ENCODE data around the gene GRHL3.

Gene GRHL3

DNA sequence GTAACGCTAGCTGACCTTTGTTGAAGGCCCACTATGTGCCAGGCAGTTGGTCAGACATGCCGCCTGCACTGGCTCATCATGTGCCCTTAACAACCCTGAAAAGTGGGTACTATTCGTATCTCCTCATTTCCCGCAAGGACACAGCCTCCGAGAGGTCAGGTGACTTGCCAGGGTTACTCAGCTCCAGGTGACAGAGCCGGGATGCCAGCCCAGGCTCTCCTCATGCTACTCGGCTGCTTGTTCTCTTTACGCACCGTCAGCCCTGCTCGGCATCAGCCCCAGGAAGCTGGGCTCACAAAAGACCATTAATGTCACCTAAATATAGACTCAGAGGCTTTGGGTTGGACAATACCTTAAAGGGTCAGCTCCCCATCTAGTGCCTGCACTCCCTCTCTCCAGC is 29.0 kb downstream of the GRHL3 start:
- Histone ChIP-seq H3K27me3 (ENCODE audit: low read depth, low read length) (no peaks in the 10 kb centered on the region), H3K36me3 (ENCODE audit: control insufficient read depth in 1 of 2, insufficient read depth in 2 of 2, low read length in 2 of 2) (no peaks in the 10 kb centered on the region), H3K9me3 (ENCODE audit: control insufficient read depth in 1 of 2, low read length in 2 of 2) (no peaks in the 10 kb centered on the region), H3K27ac (ENCODE audit: low read length) (no peak overlapping the region), H3K4me3 (ENCODE audit: low read depth in 1 of 2, low read length in 2 of 2) (no peak overlapping the region), H3K4me1 (ENCODE audit: control insufficient read depth in 1 of 2, insufficient read depth in 2 of 2, low read length in 2 of 2) (no peaks in the 10 kb centered on the region)

DNA sequence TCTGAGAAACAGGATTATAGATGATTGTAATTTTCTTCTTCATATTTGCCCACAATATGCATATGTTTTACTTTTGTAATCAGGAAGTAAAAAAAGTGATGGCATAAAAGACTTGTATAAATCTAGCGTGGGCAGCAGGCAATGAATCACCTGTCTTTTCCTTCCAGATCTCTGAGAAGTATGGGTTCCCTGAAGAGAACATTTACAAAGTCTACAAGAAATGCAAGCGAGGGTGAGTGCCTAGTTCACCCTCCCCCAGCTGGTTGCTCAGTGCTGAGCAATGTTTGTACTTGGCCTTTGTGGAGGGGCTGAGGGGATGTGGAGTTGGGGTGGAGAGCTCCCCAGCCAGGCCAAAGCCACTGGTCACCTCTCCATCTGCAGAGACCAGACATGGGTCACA is 30.7 kb downstream of the GRHL3 start:
- Histone ChIP-seq H3K9me3 (ENCODE audit: control insufficient read depth in 1 of 2, low read length in 2 of 2) (no peaks in the 10 kb centered on the region), H3K4me3 (ENCODE audit: low read depth in 1 of 2, low read length in 2 of 2) (no peak overlapping the region), H3K36me3 (ENCODE audit: control insufficient read depth in 1 of 2, insufficient read depth in 2 of 2, low read length in 2 of 2) (no peaks in the 10 kb centered on the region), H3K27me3 (ENCODE audit: low read depth, low read length) (no peaks in the 10 kb centered on the region), H3K27ac (ENCODE audit: low read length) (no peak overlapping the region), H3K4me1 (ENCODE audit: control insufficient read depth in 1 of 2, insufficient read depth in 2 of 2, low read length in 2 of 2) (no peaks in the 10 kb centered on the region)

DNA sequence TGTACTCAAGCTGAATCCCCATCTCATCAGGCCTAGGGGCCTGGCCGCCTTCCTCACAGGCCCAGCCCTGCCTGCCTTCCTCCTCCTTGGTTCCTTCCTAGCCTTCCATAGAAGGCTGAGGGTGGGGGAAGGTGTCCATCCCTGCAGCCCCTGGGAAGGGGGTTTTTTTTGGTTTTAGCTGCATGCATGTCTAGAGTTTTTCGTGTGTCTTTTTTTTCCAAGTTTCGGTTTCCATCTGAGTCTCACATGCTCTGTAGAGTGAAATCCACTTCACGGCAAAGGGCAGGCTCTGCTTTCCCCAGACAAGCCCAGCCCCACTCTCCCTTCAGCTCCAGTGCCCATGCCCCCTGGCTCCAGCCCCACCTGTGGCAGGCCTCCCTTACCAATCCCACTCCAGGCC is 32.1 kb downstream of the GRHL3 start:
- Histone ChIP-seq H3K4me3 (ENCODE audit: low read depth in 1 of 2, low read length in 2 of 2) (no peak overlapping the region), H3K4me1 (ENCODE audit: control insufficient read depth in 1 of 2, insufficient read depth in 2 of 2, low read length in 2 of 2) (no peaks in the 10 kb centered on the region), H3K36me3 (ENCODE audit: control insufficient read depth in 1 of 2, insufficient read depth in 2 of 2, low read length in 2 of 2) (no peaks in the 10 kb centered on the region), H3K27me3 (ENCODE audit: low read depth, low read length) (no peaks in the 10 kb centered on the region), H3K27ac (ENCODE audit: low read length) (no peak overlapping the region), H3K9me3 (ENCODE audit: control insufficient read depth in 1 of 2, low read length in 2 of 2) (no peaks in the 10 kb centered on the region)

DNA sequence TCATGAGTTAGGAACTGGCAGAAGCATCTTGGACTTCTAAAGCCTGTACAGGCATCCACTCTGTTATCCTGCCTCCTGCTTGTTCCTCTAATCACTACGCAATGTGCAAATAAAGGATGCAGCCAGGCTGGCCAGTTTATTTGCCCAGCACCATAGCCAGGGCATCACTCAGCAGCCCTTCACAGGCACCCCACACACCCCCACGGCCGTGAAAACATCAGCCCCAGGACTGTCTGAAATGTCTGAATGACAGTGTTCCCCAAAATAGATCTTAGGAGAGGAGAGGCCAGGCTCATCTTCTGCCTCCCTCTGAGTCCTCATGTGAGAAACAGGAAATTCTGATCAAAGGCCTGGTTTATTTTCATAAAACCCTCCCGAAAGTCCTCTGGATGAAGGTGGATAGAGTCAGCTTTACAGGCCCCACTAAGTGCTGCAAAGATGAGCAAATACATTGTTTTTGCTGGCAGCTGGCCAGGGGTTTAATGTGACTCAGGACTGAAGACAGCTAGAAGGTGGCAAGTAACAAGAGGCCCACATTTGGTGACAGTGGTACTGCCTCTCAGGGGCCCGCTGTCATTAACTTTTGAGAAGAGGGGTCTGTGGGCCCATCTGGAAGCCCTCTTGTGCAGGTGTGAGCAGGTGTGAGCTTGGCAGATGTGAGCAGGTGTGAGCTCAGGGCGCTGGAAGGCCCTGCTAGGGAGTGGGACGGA is 32.9 kb downstream of the GRHL3 start:
- H3K27ac ChIP-seq (ENCODE audit: low read length): no peak overlapping the region
- no peaks in the 10 kb centered on the region for H3K27me3 ChIP-seq (ENCODE audit: low read depth, low read length)
- H3K4me3 ChIP-seq (ENCODE audit: low read depth in 1 of 2, low read length in 2 of 2): no peak overlapping the region
- no peaks in the 10 kb centered on the region for H3K36me3 ChIP-seq (ENCODE audit: control insufficient read depth in 1 of 2, insufficient read depth in 2 of 2, low read length in 2 of 2)
- H3K9me3 ChIP-seq (ENCODE audit: control insufficient read depth in 1 of 2, low read length in 2 of 2): no peaks in the 10 kb centered on the region
- H3K4me1 ChIP-seq (ENCODE audit: control insufficient read depth in 1 of 2, insufficient read depth in 2 of 2, low read length in 2 of 2): no peaks in the 10 kb centered on the region

DNA sequence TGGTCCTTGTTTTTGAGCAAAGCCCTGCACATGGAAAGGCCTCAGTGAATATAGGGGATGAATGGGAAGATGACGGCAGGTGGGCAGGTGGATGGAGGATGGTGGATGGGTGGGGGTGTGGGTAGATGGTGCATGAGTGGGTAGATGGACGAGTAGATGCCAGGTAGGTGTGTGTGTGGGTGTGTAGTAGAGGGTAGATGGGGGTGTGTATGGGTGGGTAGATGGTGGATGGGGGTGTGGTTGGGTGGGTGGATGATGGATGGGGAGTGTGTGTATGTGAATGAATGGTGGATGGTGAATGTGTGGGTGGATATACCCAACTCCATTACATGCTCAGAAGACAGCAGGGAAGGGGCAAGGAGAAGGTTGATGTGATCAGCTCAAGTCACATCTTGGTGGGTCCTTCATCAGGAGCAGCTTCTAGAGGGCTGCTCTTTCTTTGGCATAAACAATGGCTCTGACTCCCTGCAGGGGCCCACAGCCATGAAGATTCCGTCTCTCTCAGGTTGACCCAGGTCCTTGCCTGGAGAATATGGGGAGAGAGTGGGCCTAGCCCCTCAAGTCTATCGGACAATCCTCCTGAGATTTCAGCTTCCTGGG is 34.2 kb downstream of the GRHL3 start:
- no peak overlapping the region for H3K4me3 ChIP-seq (ENCODE audit: low read depth in 1 of 2, low read length in 2 of 2)
- H3K27me3 ChIP-seq (ENCODE audit: low read depth, low read length): no peaks in the 10 kb centered on the region
- peaks cover 0 to 9% of the 10 kb centered on the region in 2 donors for H3K36me3 ChIP-seq (ENCODE audit: control insufficient read depth in 1 of 2, insufficient read depth in 2 of 2, low read length in 2 of 2)
- no peaks in the 10 kb centered on the region for H3K4me1 ChIP-seq (ENCODE audit: control insufficient read depth in 1 of 2, insufficient read depth in 2 of 2, low read length in 2 of 2)
- no peaks in the 10 kb centered on the region for H3K9me3 ChIP-seq (ENCODE audit: control insufficient read depth in 1 of 2, low read length in 2 of 2)
- H3K27ac ChIP-seq (ENCODE audit: low read length): no peak overlapping the region

DNA sequence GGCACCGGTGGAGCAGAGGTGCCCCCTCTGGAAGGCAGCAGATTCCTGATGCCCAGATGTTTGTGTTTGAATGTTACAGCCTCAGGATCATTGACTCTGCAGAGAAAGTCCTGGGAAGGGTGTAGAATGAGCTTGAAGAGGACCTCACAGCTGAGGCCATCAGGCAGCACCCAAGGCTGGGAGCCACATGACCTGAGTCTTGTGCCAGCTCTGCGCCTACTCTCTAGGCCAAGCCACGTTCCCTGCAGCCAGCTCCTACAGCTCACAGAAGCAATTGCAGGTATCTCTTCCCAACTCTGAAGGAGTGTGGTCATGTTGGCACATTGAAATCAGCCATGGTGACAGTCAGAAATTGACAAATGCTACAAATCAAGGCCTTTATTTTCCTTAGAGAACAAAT is 36.3 kb downstream of the GRHL3 start:
- peaks cover 0 to 11% of the 10 kb centered on the region in 2 donors for H3K36me3 ChIP-seq (ENCODE audit: control insufficient read depth in 1 of 2, insufficient read depth in 2 of 2, low read length in 2 of 2)

DNA sequence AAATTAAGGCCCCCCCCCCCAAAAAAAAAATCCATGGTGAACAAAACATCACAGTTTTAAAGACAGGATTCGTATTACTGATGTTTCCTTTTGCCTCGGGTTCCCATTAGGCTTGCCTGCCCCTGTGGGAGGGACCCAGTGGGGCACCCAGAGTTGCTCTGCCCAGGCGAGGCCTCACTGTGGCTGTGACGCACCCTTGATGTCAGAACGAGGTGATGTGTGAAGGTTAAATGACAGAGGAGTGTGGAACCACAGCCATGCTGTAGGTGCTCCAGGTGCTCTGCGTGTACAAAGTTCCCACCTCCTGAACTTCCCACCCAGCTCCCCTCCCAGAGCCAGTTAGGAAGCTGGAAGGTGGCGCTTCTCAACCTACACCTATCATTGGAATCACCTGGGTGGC is 37.9 kb downstream of the GRHL3 start:
- Histone ChIP-seq H3K9me3 (ENCODE audit: control insufficient read depth in 1 of 2, low read length in 2 of 2) (no peaks in the 10 kb centered on the region), H3K4me1 (ENCODE audit: control insufficient read depth in 1 of 2, insufficient read depth in 2 of 2, low read length in 2 of 2) (no peaks in the 10 kb centered on the region), H3K27ac (ENCODE audit: low read length) (no peak overlapping the region), H3K27me3 (ENCODE audit: low read depth, low read length) (no peaks in the 10 kb centered on the region), H3K36me3 (ENCODE audit: control insufficient read depth in 1 of 2, insufficient read depth in 2 of 2, low read length in 2 of 2) (peaks cover 0 to 11% of the 10 kb centered on the region in 2 donors), H3K4me3 (ENCODE audit: low read depth in 1 of 2, low read length in 2 of 2) (no peak overlapping the region)

More for the DNA sequence above, 36.3 kb downstream of the GRHL3 start:
- Histone ChIP-seq H3K27ac (ENCODE audit: low read length) (no peak overlapping the region), H3K27me3 (ENCODE audit: low read depth, low read length) (no peaks in the 10 kb centered on the region), H3K4me1 (ENCODE audit: control insufficient read depth in 1 of 2, insufficient read depth in 2 of 2, low read length in 2 of 2) (no peaks in the 10 kb centered on the region), H3K4me3 (ENCODE audit: low read depth in 1 of 2, low read length in 2 of 2) (no peak overlapping the region), H3K9me3 (ENCODE audit: control insufficient read depth in 1 of 2, low read length in 2 of 2) (no peaks in the 10 kb centered on the region)

DNA sequence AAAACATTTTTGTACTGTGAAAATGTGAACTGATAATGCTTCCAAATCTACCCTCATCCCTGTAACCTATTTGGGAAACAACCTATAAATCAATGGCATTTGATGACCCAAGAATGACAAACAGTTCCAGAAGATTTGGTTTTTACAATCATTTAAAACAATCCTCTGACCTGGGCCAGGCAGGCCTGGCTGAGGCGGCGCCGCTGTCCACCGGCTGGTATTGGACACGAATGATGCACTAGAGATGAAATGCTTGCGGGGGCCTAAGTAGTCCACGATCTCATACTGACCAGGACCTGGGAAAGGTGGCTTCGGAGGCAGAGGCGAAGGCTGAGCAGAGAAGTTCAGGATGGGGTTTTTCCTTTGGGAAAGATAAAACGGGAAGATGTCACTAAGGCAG is 41.5 kb downstream of the GRHL3 start:
- no peak overlapping the region for H3K4me3 ChIP-seq (ENCODE audit: low read depth in 1 of 2, low read length in 2 of 2)
- H3K27ac ChIP-seq (ENCODE audit: low read length): no peak overlapping the region
- no peaks in the 10 kb centered on the region for H3K27me3 ChIP-seq (ENCODE audit: low read depth, low read length)
- H3K36me3 ChIP-seq (ENCODE audit: control insufficient read depth in 1 of 2, insufficient read depth in 2 of 2, low read length in 2 of 2): peaks cover 0 to 11% of the 10 kb centered on the region in 2 donors
- H3K4me1 ChIP-seq (ENCODE audit: control insufficient read depth in 1 of 2, insufficient read depth in 2 of 2, low read length in 2 of 2): no peaks in the 10 kb centered on the region
- H3K9me3 ChIP-seq (ENCODE audit: control insufficient read depth in 1 of 2, low read length in 2 of 2): no peaks in the 10 kb centered on the region

DNA sequence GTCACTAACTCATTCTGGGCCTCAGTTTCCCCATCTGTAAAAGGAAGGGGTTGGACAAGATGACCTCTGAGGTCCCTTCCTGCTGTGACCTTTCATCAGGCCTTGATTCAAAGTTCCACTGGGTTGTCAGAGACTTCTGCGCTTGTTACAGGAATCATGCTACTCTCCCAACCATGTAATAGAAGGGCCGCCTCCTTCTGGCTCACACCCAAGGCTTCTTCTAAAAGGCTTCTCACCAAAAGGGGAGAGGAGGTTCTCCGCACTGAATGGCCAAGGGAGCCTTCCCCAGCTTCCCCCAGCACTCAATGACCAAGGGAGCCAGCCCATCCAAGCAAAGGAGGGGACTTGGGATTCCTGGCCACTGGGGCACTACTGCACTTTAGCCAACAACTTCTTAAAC is 42.7 kb downstream of the GRHL3 start:
- H3K4me1 ChIP-seq (ENCODE audit: control insufficient read depth in 1 of 2, insufficient read depth in 2 of 2, low read length in 2 of 2): no peaks in the 10 kb centered on the region
- H3K36me3 ChIP-seq (ENCODE audit: control insufficient read depth in 1 of 2, insufficient read depth in 2 of 2, low read length in 2 of 2): peaks cover 0 to 11% of the 10 kb centered on the region in 2 donors
- H3K27ac ChIP-seq (ENCODE audit: low read length): no peak overlapping the region
- no peaks in the 10 kb centered on the region for H3K9me3 ChIP-seq (ENCODE audit: control insufficient read depth in 1 of 2, low read length in 2 of 2)
- H3K27me3 ChIP-seq (ENCODE audit: low read depth, low read length): no peaks in the 10 kb centered on the region
- no peak overlapping the region for H3K4me3 ChIP-seq (ENCODE audit: low read depth in 1 of 2, low read length in 2 of 2)

DNA sequence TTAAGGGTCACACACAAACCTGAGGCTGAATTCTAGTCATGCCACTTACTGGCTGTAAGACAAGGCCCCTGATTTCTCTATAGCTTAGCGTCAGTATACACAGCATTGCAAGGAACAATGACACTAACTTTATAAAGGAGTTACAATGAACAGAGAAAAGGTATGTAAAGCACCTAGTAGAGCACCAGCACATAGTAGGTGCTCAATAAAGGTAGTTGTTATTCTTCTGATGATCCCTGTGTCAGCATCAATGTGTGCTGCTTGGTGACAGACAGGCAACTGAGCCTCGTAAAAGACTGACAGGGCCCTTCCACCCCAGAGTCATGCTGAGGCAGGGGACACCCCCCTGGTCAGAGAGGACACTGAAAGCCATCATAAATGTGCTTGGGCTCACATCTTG is 43.2 kb downstream of the GRHL3 start:
- no peaks in the 10 kb centered on the region for H3K4me1 ChIP-seq (ENCODE audit: control insufficient read depth in 1 of 2, insufficient read depth in 2 of 2, low read length in 2 of 2)
- no peak overlapping the region for H3K27ac ChIP-seq (ENCODE audit: low read length)
- H3K36me3 ChIP-seq (ENCODE audit: control insufficient read depth in 1 of 2, insufficient read depth in 2 of 2, low read length in 2 of 2): peaks cover 0 to 11% of the 10 kb centered on the region in 2 donors
- H3K9me3 ChIP-seq (ENCODE audit: control insufficient read depth in 1 of 2, low read length in 2 of 2): no peaks in the 10 kb centered on the region
- H3K27me3 ChIP-seq (ENCODE audit: low read depth, low read length): no peaks in the 10 kb centered on the region
- H3K4me3 ChIP-seq (ENCODE audit: low read depth in 1 of 2, low read length in 2 of 2): no peak overlapping the region

DNA sequence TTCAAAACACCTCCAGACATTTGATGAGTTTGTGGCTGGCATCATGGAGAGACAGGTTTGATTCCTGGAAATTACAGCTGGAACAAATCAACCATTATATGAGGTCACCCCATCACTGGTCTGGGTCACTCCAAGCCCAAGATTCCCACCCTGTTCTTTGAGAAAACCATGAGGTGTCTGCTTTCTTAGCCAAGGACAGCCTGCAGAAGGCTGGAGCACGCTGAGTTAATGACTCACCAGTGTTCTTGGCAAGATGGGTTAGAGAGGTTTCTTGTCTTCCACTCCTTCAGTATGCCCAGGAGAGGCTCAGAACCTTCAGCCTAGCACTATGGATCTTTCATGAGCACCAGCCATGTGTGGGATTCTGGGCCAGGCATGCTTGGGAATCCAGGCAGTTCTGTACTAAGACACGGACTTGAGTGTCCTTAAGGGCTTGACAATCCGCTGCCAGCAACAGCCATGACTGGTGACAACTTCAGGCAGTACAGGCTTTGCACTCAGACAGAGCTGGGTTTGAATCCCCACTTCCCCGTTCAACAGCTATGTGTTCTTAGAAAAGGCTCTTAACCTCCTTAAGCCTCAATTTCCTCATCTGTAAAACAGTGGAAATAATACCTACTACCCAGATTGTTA is 43.9 kb downstream of the GRHL3 start:
- Histone ChIP-seq H3K4me1 (ENCODE audit: control insufficient read depth in 1 of 2, insufficient read depth in 2 of 2, low read length in 2 of 2) (no peaks in the 10 kb centered on the region), H3K36me3 (ENCODE audit: control insufficient read depth in 1 of 2, insufficient read depth in 2 of 2, low read length in 2 of 2) (peaks cover 0 to 5% of the 10 kb centered on the region in 2 donors), H3K27ac (ENCODE audit: low read length) (no peak overlapping the region), H3K9me3 (ENCODE audit: control insufficient read depth in 1 of 2, low read length in 2 of 2) (no peaks in the 10 kb centered on the region), H3K27me3 (ENCODE audit: low read depth, low read length) (no peaks in the 10 kb centered on the region), H3K4me3 (ENCODE audit: low read depth in 1 of 2, low read length in 2 of 2) (no peak overlapping the region)
